ENCODE results near the gene SLC38A11. TPM values are rescaled to one million over a fixed set of nuclear protein-coding genes. Genes with fewer than 3 reads are reported as not detected.
A peak's percentile ranks its signal among the peaks of the same experiment; 100 is the strongest.
"Not testable (repeated sequence)": the region's sequence is repeated elsewhere in the genome, so short reads cannot be mapped to it uniquely, and the experiment has no call there.

Gene SLC38A11
- total RNA-seq, 2 experiments from 2014 or later = not detected

DNA sequence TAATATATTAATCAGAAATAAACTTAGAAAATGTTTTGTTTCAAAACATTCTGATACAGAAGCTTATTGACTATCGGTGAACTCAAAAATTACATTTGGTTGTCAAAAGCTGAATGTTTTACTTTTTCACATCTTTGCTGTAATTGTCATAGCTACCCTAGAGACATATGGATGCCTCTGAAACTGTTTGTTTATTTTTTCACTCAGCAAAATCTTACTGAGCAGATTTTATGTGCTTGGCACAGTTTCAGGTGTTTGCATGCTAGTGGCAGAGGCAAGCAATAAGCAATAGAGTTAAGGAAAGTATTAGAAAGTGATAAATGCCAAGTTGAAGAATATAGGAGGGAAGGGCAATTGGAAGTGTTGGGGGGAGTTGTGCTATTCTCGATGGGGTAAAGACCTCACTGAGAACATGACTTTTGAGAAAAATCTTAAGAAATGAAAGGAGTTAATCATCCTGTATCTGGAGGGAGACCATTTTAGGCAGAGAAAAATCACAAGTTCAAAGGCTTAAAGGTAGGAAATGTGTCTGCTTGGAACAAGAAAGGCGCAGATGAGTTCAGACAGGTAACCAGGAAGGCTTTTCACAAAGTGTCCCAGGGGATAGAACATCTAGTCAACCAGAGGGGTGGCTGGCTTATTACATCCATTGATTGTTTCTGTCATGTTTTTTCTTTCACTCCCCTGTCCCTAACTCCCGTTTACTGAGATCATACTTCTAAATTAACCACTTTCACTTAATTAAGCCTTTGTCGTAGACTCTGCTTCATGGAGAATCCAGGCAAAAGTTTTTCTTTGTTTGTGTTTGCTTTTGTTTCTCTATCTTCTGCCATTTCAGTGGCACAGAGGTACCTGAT is 86.5 kb downstream of the SLC38A11 start:
- H3K4me2 ChIP-seq (ENCODE audit: low read length) = no peak overlapping the region
- H3K27ac ChIP-seq (ENCODE audit: low read depth, low read length, poor library complexity, severe bottlenecking) = no peak overlapping the region
- no peak for DNase-seq (ENCODE audit: low spot score)
- BruUV-seq (replicated peaks) = no TSS peak
- no peaks in the 10 kb centered on the region for H3K79me2 ChIP-seq (ENCODE audit: insufficient read depth, low read depth, low read length)
- H3K9me3 ChIP-seq (ENCODE audit: low read length) = no peaks in the 10 kb centered on the region
- intact Hi-C loops (cut with micrococcal nuclease; ENCODE audit: unreplicated experiment) = no loop called here
- H4K20me1 ChIP-seq (ENCODE audit: insufficient read depth, low read length) = no peaks in the 10 kb centered on the region
- TF ChIP-seq CTCF (conservative IDR thresholded peaks at IDR 0.05; ENCODE audit: low read length) (no peak), EZH2phosphoT487 (IDR thresholded peaks at IDR 0.05; ENCODE audit: borderline replicate concordance, low read depth, low read length) (no peak)
- no peaks in the 10 kb centered on the region for H3K9me2 ChIP-seq (ENCODE audit: insufficient read depth, low read length)
- H3K36me3 ChIP-seq (ENCODE audit: insufficient read depth, low read length) = no peaks in the 10 kb centered on the region
- no peak overlapping the region for H3K4me3 ChIP-seq (ENCODE audit: low read depth, low read length, poor library complexity, severe bottlenecking)
- no peak overlapping the region for H2AFZ ChIP-seq (ENCODE audit: low read length)
- peaks cover 15% of the 10 kb centered on the region for H3K4me1 ChIP-seq (ENCODE audit: insufficient read depth, low read length, poor library complexity, severe bottlenecking)
- POLR2A ChIA-PET = interaction anchor here (1.3 kb wide), 1 partner anchor 8 kb away, joined by 4 read pairs; no protein-coding TSS in a partner anchor
- CTCF ChIA-PET (ENCODE audit: unreplicated experiment) = no interaction called here

DNA sequence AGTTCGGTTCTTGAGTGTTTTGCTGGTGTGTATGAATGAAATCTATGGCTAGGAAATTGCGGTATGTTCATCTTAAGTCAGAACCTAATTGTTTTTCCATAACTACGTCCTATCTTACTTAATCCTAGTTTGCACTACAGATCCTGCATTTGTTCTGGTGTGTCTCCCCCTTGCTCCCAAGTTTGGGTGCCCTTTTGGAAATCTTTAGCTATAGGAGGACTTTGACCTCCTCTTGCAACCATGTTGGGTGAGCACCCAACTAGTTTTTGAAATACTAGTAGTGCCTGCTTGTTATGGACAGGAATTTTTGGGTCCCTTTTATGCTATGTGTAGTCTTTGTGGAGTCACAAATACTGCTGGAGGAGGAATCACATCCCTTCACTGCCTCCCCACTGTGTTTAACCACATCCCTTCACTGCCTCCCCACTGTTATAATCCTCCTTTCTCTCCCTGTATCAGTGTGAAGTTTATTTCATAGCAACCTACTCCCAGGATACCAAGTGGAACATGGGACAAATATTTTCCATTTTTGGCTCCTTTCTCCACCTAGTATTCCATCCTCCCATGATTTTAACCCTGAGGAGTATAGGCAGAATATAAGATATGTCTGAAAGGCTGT is 87.4 kb downstream of the SLC38A11 start:
- no peak for DNase-seq (ENCODE audit: low spot score)
- Histone ChIP-seq H3K36me3 (ENCODE audit: insufficient read depth, low read length) (no peaks in the 10 kb centered on the region), H3K4me2 (ENCODE audit: low read length) (no peak overlapping the region), H3K4me3 (ENCODE audit: low read depth, low read length, poor library complexity, severe bottlenecking) (no peak overlapping the region), H3K4me1 (ENCODE audit: insufficient read depth, low read length, poor library complexity, severe bottlenecking) (peaks cover 15% of the 10 kb centered on the region), H3K27ac (ENCODE audit: low read depth, low read length, poor library complexity, severe bottlenecking) (no peak overlapping the region), H3K9me3 (ENCODE audit: low read length) (no peaks in the 10 kb centered on the region), H2AFZ (ENCODE audit: low read length) (no peak overlapping the region), H3K79me2 (ENCODE audit: insufficient read depth, low read depth, low read length) (no peaks in the 10 kb centered on the region), H4K20me1 (ENCODE audit: insufficient read depth, low read length) (no peaks in the 10 kb centered on the region), H3K9me2 (ENCODE audit: insufficient read depth, low read length) (no peaks in the 10 kb centered on the region)
- BruUV-seq (replicated peaks) = no TSS peak
- TF ChIP-seq CTCF (conservative IDR thresholded peaks at IDR 0.05; ENCODE audit: low read length) (no peak), EZH2phosphoT487 (IDR thresholded peaks at IDR 0.05; ENCODE audit: borderline replicate concordance, low read depth, low read length) (no peak)
- intact Hi-C loops (cut with micrococcal nuclease; ENCODE audit: unreplicated experiment) = no loop called here
- ChIA-PET CTCF (ENCODE audit: unreplicated experiment) (no interaction called here), POLR2A (interaction anchor here (0.9 to 1.3 kb wide), 3 partner anchors 8 to 11 kb away, joined by 3 to 4 read pairs (median 3); no protein-coding TSS in a partner anchor)

GRCh38 chr2:164866381-164866780 is 88.9 kb downstream of the SLC38A11 start:
- intact Hi-C loops (cut with micrococcal nuclease; ENCODE audit: unreplicated experiment) = loop anchor here (1.0 kb wide), 1 partner anchor 105 kb away; no protein-coding TSS in a partner anchor
- H3K36me3 ChIP-seq (ENCODE audit: insufficient read depth, low read length); H3K79me2 ChIP-seq (ENCODE audit: insufficient read depth, low read depth, low read length); BruUV-seq (replicated peaks); H4K20me1 ChIP-seq (ENCODE audit: insufficient read depth, low read length); H3K9me3 ChIP-seq (ENCODE audit: low read length); H3K9me2 ChIP-seq (ENCODE audit: insufficient read depth, low read length); H3K4me3 ChIP-seq (ENCODE audit: low read depth, low read length, poor library complexity, severe bottlenecking): not testable (repeated sequence)
- Histone ChIP-seq H3K4me2 (ENCODE audit: low read length) (peak overlapping the region; percentile 33), H2AFZ (ENCODE audit: low read length) (peak overlapping the region; percentile 25; the same call in 1 of the 2 replicates), H3K4me1 (ENCODE audit: insufficient read depth, low read length, poor library complexity, severe bottlenecking) (peaks cover 15% of the 10 kb centered on the region), H3K27ac (ENCODE audit: low read depth, low read length, poor library complexity, severe bottlenecking) (peak overlapping the region; percentile 45)
- ChIA-PET POLR2A (interaction anchor here (1.0 to 1.6 kb wide), 4 partner anchors 19 to 108 kb away, joined by 3 to 6 read pairs (median 4); no protein-coding TSS in a partner anchor), CTCF (ENCODE audit: unreplicated experiment) (interaction anchor here (1.0 kb wide), 1 partner anchor 24 kb away, joined by 3 read pairs; no protein-coding TSS in a partner anchor)
- peak; percentile 80 for DNase-seq (ENCODE audit: low spot score)

Measured in OCI-LY7 (cell line).